Measurements from ENCODE around the gene ADRM1.

Gene ADRM1, protein sequence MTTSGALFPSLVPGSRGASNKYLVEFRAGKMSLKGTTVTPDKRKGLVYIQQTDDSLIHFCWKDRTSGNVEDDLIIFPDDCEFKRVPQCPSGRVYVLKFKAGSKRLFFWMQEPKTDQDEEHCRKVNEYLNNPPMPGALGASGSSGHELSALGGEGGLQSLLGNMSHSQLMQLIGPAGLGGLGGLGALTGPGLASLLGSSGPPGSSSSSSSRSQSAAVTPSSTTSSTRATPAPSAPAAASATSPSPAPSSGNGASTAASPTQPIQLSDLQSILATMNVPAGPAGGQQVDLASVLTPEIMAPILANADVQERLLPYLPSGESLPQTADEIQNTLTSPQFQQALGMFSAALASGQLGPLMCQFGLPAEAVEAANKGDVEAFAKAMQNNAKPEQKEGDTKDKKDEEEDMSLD

DNA sequence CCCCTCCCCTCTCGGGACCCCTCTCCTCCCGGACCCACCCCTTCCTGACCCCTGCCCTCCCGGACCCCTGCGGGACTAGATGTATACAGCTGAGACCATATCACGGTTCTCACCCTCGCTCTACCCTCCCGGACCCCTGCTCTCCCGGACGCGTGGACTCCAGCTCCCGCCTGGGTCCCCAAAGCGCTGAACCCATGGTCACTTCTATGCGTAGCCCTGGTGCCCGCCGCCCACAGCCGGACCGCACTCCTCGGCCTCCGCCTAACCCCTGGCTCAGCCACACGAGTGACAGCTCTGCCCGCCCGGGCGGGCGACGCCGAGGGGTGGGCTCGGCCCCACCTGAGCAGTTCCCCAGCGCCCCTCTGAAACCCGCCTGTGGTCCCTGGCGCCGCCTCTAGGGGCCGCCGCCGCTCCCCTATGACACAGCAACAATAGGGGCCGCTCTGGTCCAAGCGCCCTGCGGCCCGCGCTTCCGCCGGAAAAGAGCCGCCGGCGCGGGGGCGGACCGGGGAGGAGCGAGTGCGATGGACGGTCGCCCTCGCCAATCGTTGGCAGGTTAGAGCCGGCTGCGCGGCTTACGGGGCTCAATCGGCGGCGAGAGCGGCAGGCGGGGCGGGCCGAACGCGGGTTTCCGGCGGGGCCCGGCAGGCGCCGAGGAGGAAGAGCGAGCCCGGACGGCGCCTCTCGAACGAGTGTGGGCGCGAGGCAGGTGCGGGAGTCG is at the start of gene ADRM1:
TSS of gene ADRM1 (plus strand) at position 657 of the 721 bp plus-strand sequence. CDS start 572 bp downstream, outside the sequence.
- peak; percentile 95 for DNase-seq

DNA sequence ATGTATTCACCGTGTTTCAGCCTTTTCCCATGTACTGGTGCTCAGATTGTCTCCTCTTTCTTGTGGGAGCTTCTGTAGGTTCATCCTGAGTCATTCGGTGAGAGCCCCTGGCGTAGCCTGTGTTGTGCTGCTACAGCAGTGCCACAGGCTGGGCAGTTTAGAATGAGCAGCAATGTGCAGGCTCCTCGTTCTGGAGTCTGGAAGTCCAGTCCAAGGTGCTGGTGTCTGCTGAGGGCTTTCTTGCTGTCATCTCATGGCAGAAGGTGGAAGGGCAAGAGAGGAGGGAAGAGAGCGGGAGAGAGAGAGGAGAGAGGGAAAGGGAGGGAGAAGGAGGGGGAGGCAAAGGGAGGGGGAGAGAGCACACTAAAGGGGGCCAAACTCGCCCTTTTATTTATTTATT is 49.4 kb upstream of the ADRM1 start:
- no peak for DNase-seq

DNA sequence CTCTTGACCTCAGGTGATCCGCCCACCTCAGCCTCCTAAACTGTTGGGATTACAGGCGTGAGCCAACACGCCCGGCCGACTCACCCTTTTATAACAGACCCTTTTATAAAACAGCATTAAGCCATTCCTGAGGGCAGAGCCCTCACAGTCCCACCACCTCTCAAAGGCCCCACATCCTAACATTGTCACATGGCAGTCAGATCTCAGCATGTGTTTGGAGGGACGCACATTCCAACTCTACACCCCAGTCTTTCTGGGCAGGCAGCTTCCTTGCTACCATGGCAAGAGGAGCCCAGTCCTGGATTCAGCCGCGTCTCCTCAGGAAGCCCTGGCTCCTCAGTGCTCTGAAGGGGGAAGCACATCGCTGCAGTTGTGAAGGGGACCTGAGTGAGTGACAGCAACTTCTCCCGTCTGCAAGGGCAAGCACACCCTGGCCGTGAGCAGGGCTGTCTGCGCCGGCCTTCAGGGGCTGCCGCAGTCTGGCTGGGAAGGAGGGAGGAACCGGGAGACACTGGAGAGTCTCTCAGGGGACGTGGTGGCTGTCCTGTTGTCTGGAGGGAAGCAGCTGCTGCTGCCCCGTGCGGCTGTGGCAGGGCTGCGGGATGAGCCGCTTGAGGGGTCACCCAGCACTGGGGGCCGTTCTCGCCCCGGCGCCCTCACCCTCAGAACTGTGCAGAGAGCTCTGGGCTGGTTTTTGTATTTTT is 48.6 kb upstream of the ADRM1 start:
- DNase-seq = no peak

DNA sequence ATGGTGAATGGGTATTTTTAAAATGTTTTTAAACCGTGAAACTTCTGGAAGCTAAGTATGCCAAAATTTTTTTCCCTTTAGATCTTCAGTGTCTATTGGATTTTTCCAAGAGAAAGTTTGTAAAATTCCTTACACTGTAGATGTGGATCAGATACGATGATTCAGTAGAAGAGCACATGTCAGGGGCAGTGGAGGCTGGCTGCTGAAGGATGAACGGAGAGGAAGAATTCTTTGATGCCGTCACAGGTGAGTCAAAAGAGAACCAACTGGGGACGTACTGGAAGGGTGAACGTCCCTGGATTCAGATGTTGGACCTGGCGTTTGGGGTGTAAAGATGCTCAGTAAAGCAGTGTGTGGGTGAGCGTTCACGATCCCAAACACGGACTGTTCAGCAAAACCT is 46.8 kb upstream of the ADRM1 start:
- no peak for DNase-seq

DNA sequence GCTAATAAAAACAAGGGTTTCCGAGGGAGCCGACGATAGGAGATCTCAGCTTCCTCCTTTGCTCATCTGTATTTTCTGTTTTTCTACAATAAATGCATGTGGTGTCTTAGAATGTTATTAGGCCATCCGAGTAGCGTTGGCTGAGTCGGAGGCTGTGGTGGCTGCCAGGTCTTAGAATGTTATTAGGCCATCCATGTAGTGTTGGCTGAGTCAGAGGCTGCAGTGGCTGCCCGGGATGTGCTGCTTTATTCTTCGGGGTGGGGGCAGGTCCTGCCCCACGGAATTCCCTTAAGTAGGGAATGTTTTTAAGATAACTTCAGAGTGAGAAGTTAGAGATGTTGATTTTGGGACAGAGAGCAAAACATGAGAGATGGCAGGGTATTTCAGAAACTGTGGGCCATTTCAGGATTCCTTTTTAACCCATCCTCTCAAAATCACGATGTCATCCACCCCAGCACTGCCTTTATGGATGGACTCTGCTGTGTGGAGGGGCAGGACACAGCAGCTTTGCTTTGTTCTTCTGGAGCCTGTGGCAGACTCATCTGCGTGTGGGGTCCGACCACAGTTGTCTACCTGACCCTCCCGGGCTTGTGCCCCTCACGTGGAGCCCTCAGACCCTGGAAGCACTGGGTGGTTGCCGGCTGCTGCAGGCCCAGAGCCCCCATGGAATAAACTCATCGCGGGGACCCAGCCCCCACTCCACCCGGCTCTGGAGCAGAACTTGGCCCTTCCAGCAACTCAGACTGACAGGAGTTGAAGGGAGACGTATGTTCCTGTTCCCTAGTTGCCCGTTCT is 44.1 kb upstream of the ADRM1 start:
- DNase-seq = peak; percentile 73

DNA sequence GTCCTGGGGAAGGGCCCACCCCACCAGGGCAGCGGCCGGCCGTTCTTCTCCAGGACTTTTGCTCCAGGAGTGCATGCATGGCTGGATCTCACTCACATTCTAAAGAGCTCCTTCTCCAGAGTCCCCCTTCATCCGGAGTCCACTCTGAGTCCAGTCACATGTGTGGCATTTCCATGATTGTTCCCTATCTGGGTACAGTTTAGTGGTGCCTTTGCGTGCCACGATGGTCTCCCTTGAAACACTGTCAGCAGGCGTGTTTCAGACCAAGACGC is 43.6 kb upstream of the ADRM1 start:
- no peak for DNase-seq

DNA sequence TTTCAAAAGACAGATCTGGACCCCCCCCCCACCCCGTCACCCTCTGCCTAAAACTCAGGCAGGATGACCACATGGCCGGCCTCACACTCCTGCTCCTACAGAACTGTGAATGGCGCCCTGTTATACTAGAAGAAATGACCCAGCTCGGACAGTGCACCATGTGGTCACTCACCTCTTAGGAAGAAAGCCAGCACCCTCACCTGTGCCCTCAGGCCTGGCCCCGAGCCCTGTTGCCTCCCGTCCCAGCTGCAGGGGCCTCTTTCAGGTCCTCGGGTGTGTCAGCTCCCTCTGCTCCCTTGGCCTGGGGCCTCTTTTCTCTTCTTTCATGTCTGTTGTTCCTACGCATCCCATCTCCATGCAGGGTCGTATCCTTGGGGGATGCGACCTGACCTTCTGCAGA is 40.7 kb upstream of the ADRM1 start:
- no peak for DNase-seq

DNA sequence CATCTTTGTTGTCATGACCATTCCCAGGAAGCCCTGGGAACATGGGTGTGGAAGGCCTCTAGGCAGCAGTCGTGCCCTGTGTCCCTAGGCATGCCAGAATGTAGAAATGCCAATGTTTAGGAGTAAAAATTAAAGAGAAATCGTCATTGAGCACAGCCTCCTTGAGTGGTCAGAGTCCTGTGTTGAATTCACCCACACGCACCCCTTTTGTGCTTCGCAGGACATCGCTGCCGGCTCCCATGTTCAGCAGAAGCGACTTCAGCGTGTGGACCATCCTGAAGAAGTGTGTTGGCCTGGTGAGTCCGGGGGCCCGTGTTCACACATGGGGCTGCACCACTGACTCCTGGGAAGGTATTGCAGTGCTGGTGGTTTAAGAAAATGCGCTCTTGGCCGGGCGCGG is 39.4 kb upstream of the ADRM1 start:
- no peak for DNase-seq

DNA sequence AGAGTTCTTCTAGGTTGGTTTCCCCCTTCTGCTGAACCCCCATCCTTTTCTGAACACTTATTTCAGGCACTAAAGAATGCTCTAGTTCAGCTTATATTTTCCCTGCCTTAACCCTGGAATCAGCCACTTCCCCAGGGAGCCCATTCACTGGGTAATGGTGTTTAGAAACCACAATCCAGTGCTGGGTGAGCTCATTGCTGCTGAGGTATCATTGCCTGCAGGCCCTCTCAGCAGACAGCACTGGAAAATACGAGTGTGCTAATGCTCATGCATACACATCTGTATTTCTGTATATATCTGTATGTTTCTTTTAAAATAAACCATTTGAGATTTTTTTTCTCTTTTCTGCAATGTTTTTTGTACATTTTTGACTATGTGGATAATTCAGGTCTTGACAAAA is 37.4 kb upstream of the ADRM1 start:
- no peak for DNase-seq

DNA sequence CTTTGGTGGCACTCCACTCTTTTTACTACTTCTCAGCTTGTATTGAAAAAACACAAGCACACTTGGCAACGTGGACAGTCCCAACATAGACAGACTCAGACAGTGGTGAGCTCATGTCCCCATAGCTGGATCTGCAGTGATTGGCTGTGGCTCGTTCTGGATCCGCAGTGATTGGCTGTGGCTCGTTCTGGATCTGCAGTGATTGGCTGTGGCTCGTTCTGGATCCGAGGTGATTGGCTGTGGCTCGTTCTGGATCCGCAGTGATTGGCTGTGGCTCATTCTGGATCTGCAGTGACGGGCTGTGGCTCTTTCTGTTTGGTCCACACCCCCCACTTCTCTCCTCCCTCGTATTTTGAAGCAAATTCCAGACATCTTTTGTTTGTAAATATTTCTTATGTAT is 36.5 kb upstream of the ADRM1 start:
- DNase-seq = no peak

DNA sequence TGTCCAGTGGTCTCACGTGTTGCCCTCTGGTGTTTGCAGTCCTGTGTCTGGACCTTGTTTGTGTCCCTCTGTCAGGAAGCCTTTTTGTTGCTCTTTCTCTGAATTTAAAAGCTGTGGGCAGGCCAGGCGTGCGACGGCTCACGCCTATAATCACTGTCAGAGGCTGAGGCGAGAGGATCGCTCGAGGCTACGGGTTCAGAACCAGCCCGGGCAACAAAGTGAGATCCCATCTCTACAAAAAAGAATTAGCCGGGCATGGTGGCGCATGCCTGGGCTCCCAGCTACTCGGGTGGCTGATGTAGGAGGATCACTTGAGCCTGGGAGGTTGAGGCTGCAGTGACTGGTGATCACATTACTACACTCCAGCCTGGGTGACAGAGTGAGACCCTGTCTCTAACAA is 35.9 kb upstream of the ADRM1 start:
- no peak for DNase-seq

DNA sequence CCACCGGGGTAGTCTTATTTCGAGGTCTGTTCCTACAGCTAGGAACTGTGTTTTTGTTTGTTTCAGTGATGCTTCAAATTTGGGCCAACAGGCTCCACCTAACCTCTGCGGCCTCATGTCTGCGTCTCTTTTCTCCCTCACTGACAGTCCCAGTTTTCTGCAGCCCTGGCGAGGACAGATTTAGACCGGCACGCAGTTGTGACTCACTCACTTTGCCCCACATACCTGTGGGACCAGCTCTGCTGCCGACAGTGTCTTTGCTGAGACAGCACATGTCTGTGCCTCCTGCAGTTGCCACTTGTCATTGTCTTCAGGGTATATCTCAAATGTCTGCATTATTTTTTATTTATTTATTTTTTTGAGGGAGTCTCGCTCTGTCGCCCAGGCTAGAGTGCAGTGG is 35.3 kb upstream of the ADRM1 start:
- DNase-seq = no peak

DNA sequence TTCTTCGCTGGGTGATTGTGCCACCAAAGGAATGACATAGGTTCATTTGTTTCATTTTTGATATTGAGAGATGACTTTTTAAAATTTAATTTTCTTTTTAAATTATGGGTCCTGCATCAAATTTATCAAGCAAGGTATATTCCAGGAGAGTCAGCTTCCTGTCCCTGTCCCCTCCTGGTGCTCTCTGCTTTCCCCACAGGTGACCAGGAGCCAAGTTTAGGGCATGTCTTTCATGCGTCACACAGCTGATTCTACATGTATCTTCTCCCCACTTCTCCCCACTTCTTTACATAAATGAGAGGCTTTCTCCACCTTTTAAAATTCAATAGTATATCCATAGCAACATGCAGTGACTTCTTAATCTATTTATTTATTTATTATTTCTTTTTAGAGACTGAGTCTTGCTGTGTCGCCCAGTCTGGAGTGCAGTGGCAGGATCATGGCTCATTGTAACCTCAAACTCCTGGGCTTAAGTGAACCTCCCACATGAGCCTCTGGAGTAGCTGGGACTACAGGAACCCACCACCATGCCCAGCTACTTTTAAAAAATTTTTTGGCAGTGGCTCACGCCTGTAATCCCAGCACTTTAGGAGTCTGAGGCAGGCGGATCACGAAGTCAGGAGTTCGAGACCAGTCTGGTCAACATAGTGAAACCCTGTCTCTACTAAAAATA is 34.4 kb upstream of the ADRM1 start:
- no peak for DNase-seq

DNA sequence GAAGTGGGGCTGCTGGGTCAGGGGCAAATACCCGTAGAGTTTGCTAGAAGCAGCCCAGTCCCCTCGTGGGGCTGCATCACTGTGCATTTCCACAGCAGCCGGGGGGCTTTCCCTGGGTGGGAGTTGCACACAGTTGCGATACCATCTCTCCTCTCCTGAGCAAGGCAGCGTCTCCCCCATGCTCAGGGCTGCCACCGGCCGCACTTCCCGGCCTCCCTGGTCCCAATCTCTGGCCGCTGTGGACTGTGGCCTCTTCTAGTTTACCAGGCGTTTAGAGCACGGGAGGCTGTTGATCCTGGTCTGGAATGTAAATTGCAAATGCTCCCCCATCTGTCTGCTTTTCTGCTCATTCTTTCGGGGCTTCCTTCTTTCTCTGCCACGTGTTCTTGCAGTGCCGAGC is 33.4 kb upstream of the ADRM1 start:
- DNase-seq = no peak

DNA sequence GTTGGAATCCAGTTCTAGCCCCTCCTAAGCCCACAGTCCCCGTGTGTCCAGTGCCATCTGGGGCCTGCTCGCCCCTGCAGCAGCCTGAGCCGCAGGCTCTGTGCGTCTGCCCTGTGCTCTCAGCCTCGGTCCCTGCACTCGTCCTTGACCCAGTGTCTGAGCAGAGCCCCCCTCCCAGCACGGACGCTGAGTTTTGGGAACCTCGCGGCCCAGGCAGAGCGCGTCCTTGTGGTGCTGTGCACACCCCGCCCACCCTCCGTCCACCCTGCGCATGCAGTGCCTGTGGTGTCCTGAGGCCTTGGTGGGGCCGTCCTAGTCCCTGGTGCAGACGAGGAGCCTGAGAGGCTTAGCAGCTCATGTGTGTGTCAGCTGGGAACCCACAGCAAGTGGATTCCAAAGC is 32.9 kb upstream of the ADRM1 start:
- DNase-seq = no peak

DNA sequence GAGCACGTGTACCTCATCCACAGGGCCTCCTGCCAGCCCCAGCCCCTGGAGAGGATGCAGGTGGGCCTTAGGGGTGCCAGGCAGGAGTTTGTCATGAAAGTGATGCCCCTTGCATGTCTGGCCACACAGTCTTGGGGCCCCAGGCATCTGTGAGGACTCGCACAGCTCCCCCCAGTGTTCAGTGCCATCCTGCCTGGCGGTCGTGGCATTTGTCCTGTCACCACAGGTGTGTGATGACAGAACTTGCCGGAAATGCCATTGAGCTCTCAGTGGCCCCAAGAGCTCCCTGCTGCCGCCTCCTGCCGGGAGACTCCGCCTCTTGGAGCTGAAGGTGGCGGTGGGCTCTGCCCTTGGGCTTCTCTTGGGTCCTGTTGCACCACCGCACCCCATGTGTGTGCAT is 30.6 kb upstream of the ADRM1 start:
- no peak for DNase-seq

DNA sequence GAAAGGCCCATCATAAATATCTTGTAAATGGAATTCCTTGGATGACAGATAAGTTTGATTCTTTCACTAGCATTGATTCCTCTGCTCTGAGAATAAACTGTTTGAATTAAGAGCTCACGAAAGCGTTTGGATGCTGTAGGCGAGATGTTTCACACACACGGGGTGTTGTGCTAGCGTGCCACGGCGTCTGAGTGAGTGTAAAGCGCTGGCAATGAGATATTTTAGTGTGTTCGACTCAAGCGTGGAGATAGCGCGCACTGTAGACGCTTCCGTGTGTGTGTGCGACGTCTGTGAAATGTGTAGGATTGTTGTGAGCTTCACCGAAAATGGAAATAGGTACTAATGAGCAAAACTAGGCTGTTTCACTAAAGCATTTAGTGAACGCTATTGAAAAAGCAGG is 29.4 kb upstream of the ADRM1 start:
- DNase-seq = no peak

DNA sequence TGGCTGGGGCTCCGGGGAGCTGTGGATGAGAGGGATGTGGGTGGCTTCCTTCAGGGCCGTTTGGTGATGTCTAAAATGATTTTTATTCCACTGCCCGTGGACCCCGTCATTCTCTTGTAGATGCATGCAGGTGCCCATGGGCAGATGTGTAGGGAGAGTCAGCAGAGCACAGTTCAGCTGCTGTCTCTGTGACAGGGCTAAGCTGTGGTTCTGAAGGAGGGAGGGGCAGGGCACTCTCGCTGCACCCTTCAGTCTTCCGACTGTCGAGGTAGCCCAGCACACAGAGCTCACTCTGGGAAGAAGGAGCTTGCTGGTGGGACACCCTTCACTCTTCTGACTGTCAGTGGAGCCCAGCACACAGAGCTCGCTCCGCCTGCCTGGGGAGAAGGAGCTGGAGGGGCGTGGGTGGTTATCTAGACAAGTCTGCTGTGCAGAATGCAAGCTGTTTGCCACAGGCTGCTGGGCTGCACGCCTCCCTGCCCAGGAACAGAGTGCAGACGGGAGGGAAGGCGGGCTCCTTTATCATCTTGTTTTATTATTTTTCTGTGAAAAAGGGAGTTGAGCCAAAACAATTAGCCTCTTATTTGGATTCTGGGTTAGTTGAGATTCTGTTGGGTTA is 28.4 kb upstream of the ADRM1 start:
- DNase-seq = no peak

DNA sequence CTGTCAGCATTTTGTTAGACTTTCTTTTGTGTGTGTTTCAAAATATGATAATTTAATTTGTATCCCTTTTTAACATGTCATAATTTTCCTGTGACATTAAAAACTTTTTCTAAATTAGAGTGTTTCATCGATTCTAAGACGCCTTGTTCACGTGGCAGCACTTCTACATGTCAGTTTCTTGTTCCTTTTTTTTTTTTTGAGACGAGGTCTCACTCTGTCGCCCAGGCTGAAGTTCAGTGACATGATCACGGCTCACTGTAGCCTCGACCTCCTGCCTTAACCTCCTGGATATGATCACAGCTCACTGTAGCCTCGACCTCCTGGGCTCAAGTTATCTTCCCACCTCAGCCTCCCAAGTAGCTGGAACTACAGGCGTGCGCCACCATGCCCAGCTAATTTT is 27.6 kb upstream of the ADRM1 start:
- no peak for DNase-seq

DNA sequence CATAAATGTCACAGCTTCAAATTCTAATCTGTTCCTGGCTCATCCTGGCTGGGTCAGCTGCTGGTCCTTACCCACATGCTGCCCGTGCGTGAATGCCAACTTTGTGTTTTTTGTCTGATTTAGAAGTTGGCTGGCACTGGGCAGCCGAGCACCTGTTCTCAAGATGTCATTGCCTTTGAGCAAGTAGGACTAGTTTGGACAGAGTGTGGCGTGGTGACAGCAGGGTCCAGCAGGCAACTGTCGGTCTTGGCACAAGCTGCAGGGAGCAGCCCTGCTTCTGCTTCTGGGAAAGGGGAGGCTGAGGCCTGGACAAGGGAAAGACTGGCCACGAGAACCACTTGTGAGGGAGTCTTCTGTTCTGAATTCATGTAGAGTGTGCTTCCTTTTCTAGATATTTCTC is 26.4 kb upstream of the ADRM1 start:
- no peak for DNase-seq

DNA sequence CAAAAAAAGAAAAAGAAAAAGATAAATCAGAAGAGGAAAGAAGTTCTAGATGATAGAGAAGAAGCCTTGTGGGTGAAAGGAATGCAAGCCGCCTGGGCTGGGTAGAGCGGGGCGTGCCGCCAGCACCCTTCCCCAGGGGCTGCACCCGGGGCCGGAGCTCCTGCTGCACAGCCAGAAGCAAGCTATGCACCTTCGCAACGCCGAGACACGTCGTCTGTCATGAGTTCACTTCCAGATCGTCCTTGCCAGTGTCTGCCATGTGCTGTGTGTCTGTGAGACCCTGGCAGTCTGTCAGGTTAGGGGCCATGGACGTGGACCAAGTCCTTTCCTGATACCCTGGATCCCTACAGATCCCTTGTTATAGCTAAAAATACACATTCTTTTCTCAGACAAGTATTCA is 25.5 kb upstream of the ADRM1 start:
- no peak for DNase-seq

DNA sequence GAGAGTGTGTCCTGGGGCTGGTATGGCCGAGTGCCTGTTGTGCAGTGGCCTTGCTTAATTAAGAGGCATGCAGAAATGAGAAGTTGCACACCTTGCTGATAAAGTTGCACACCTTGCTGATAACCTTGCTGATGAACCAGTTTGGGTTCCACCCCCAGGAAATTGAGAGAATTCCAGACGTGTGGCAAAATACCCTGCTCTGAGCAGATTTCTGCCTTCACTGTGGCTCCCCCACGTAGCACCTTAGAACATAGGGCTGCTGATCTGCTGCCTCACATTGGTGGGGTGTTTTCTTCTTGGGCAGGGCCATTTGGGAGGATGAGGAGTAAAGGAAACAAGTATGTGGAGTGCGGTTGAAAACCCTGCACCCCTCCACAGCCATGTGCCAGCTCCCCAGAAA is 22.5 kb upstream of the ADRM1 start:
- DNase-seq = no peak

All from fibroblast of upper back skin (primary cell).